Coronary artery (tissue), 2 donors: ENCODE results near the gene PPARG.
"Not testable (repeated sequence)": the region's sequence is repeated elsewhere in the genome, so short reads cannot be mapped to it uniquely, and the experiment has no call there.

Source experiments
- DNase-seq: peaks from one replicate; pipeline ENCODE4 v3.0.0-alpha.2; 2017; ENCODE audit warnings: low spot score
- H3K27ac ChIP-seq, 2 donors: fragments of 200-600 bp; sonication (generic); one replicate each; pipeline ENCODE4 v1.5.1; 2016 to 2019
- H3K4me3 ChIP-seq: fragments of 200-600 bp; sonication (generic); 2 replicates; pipeline ENCODE4 v1.5.1; 2016; ENCODE audit warnings: mild to moderate bottlenecking, moderate library complexity
- CTCF ChIP-seq: fragments of 200-600 bp; sonication (generic); IDR thresholded peaks from one replicate; pipeline ENCODE4 v1.5.1; 2019; ENCODE audit warnings: antibody characterized with exemption

PPARG gene

DNA sequence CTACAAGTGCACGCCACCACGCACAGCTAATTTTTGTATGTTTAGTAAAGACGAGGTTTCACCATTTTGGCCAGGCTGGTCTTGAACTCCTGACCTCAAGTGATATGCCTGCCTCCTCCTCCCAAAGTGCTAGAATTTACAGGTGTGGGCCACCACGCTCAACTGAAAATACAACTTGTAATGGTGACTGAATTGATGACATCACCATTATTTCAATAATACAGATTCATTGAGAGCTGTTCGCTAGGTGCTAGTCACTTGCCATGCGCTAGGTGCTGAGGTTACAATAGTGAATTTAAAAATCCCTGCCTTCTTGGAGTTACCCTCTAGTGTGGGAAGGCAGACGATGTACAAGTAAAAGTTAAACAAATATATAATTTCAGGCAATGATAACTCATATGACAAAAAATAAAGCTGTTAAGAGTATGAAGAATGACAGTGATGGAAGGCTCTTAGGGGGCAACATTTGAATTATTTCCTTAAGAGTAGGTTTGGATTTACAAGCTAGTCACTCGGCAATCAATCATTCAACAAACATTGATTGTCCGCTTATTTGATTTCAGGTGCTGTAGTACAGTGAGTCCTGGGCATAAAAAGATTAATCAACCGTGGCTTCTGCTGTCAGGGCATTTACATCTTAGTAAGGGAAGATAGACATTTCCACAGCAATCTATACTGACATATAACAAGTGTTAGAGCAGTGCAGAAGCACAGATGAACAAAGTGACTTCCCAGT lies 9.1 kb upstream of the PPARG start:
- Histone ChIP-seq H3K4me3 (no peak overlapping the region), H3K27ac (no peak overlapping the region)
- DNase-seq: no peak
- no peak for TF ChIP-seq CTCF

- no peak overlapping the region for H3K27ac ChIP-seq
These were observed 8.5 kb upstream of the PPARG start for GRCh38 chr3:12280357-12280806.

GRCh38 chr3:12284591-12284990 lies 4.3 kb upstream of the PPARG start:
- TF ChIP-seq CTCF: no peak
- no peak for DNase-seq
- no peak overlapping the region for H3K27ac ChIP-seq

More at GRCh38 chr3:12280357-12280806, 8.5 kb upstream of the PPARG start:
- no peak for DNase-seq
- no peak overlapping the region for H3K4me3 ChIP-seq
- no peak for TF ChIP-seq CTCF

GRCh38 chr3:12285003-12285555 lies 3.8 kb upstream of the PPARG start:
- TF ChIP-seq CTCF: no peak
- Histone ChIP-seq H3K27ac (no peak overlapping the region), H3K4me3 (no peak overlapping the region)
- no peak for DNase-seq

More at GRCh38 chr3:12284591-12284990, 4.3 kb upstream of the PPARG start:
- H3K4me3 ChIP-seq: no peak overlapping the region

DNA sequence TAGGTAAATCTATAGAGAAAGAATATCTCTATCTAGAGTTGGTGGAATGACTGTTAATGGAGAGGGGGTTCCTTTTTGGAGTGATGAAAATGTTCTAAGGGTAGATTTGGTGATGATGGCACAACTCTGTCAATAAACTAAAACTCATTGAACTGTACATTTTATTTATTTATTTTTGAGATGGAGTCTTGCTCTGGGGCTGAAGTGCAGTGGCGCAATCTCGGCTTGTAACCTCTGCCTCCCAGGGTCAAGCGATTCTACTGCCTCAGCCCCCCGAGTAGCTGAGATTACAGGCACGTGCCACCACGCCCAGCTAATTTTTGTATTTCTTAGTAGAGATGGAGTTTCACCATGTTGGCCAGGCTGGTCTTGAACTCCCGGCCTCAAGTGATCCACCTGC lies 3.1 kb upstream of the PPARG start:
- not testable (repeated sequence) for H3K4me3 ChIP-seq, DNase-seq, H3K27ac ChIP-seq

DNA sequence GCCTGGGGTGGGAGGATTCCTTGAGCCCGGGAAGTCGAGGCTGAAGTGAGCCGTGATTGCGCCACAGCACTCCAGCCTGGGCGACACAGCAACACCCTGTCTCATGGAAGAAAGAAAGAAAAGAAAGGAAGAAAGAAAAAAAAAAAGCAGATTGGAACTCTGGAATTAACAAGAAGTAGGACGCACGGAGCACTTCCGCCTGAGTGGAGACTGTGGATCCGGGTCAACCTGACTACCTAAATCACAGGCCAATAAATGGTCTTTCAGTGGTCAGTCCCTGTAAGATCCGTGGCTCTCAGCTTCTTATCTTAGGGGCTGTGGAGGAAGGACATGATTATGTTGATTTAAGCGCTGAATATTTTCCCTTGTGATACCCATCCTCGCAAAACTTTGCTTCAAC lies 2.4 kb upstream of the PPARG start:
- DNase-seq: no peak
- TF ChIP-seq CTCF: no peak
- Histone ChIP-seq H3K4me3 (no peak overlapping the region), H3K27ac (no peak overlapping the region)

DNA sequence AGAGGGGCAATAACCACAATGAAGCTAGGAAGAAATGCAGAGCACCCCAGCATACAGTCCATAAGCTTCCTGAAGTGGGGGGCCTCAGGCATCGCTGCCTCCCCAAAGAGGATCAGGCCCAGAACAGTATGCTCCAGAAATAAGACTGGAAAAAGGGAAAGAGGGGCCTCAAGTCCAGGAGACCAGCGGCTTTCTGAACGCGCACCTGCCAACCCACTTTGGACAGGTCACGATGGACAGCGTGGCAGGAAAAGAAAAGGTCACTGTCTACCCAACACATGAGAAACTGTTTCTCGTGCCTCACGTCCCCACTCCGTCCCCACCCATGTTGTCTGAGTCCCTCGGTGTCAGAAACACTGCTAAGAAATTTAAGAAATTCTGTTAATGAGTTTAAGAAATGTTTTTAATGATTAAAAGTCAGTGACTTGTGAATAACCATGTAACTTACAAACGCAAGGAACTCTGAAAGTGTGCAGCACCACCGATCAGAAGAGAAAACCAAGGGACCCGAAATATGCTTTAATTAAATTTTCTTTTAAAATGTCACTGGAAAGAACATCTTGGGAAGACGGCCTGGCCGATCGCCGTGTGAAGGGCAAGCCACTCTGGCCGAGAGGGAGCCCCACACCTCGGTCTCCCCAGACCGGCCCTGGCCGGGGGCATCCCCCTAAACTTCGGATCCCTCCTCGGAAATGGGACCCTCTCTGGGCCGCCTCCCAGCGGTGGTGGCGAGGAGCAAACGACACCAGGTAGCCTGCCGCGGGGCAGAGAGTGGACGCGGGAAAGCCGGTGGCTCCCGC lies 1.7 kb upstream of the PPARG start:
- DNase-seq: no peak
- TF ChIP-seq CTCF: no peak
- Histone ChIP-seq H3K4me3 (peak overlapping the region; percentile 82), H3K27ac (peak overlapping the region in 1 of 2 donors; percentile 83)
